CD4-positive, alpha-beta T cell (primary cell): ENCODE results near the gene SF3A2. TPM values are rescaled to one million over a fixed set of nuclear protein-coding genes. Genes with fewer than 3 reads are reported as not detected.

Experiments used
- ATAC-seq: fragments of 200-7000 bp; cut with Tn5 transposase; one replicate; pipeline ENCODE4 v1.10.0; 2022; ENCODE audit warnings: mild to moderate bottlenecking; ENCODE audit not compliant: poor library complexity
- CTCF ChIA-PET: fragments of 350-600 bp; sonication (Branson Sonifier 250); formaldehyde crosslinking; loops from one replicate; lab custom pipeline; 2021; ENCODE audit warnings: antibody characterized with exemption, inconsistent platforms; lab: Charles Lee
- POLR2A ChIA-PET: fragments of 350-600 bp; sonication (Branson Sonifier 250); formaldehyde crosslinking; loops from one replicate; lab custom pipeline; 2021; ENCODE audit warnings: antibody characterized with exemption, inconsistent platforms; lab: Charles Lee
- DNase-seq, 14 experiments: peaks; one replicate each; pipeline ENCODE4 v3.0.0-alpha.2; 2013 to 2020; ENCODE audit warnings: mixed read lengths in 2 of 14
- H3K27ac ChIP-seq, 2 donors: one replicate each; pipeline versions ENCODE4 v1.5.1 to v1.7.0; 2013; ENCODE audit warnings: low read length in 2 of 2, low read depth in 1 of 2, mild to moderate bottlenecking in 1 of 2
- H3K27me3 ChIP-seq, 2 experiments: 1 replicate in 1 of 2; 2 replicates in 1 of 2; pipeline versions ENCODE4 v1.6.1 to v1.7.0; 2013; ENCODE audit warnings: low read length in 2 of 2, control low read depth in 1 of 2, mild to moderate bottlenecking in 1 of 2, moderate library complexity in 1 of 2; ENCODE audit not compliant: insufficient read depth in 2 of 2, control insufficient read depth in 1 of 2
- H3K36me3 ChIP-seq: one replicate; pipeline ENCODE4 v1.6.1; 2013; ENCODE audit warnings: low read length, control low read depth; ENCODE audit not compliant: insufficient read depth
- H3K4me1 ChIP-seq: one replicate; pipeline ENCODE4 v1.6.1; 2013; ENCODE audit warnings: low read length, control low read depth; ENCODE audit not compliant: insufficient read depth
- H3K4me3 ChIP-seq: one replicate; pipeline ENCODE4 v1.5.1; 2013; ENCODE audit warnings: mild to moderate bottlenecking, low read length, moderate library complexity
- H3K9me3 ChIP-seq, 2 experiments: 1 replicate in 1 of 2; 2 replicates in 1 of 2; pipeline versions ENCODE4 v1.6.1 to v1.7.0; 2013; ENCODE audit warnings: low read length in 2 of 2, mild to moderate bottlenecking in 2 of 2, control low read depth in 1 of 2, moderate library complexity in 1 of 2; ENCODE audit not compliant: control insufficient read depth in 1 of 2, insufficient read depth in 1 of 2
- H3K27ac Mint-ChIP-seq: one replicate; pipeline ENCODE4 v1.8.0; 2020; ENCODE audit warnings: mixed read lengths
- H3K27me3 Mint-ChIP-seq: one replicate; pipeline ENCODE4 v1.8.0; 2021; ENCODE audit warnings: mixed read lengths
- H3K36me3 Mint-ChIP-seq: one replicate; pipeline ENCODE4 v1.8.0; 2021; ENCODE audit warnings: low read depth, mixed read lengths
- H3K4me1 Mint-ChIP-seq: one replicate; pipeline ENCODE4 v1.8.0; 2021; ENCODE audit warnings: low read depth, mixed read lengths
- H3K4me3 Mint-ChIP-seq: one replicate; pipeline ENCODE4 v1.8.0; 2020; ENCODE audit warnings: mild to moderate bottlenecking, mixed read lengths
- H3K9me3 Mint-ChIP-seq: one replicate; pipeline ENCODE4 v1.8.0; 2020; ENCODE audit warnings: mixed read lengths
- intact Hi-C, 2 experiments: fragments of 100-400 bp; cut with DNase I in 1 of 2; cut with micrococcal nuclease in 1 of 2; formaldehyde crosslinking; loops; one replicate each; pipeline versions ENCODE4 v1.15.1 to v1.9.0; 2023 to 2025; cut with DNase I, micrococcal nuclease
- total RNA-seq, 174 experiments: library from RNA in 2 of 174; stranded (reverse) in 2 of 174; gene quantifications; one replicate each; pipeline ENCODE4 v1.2.3 and lab custom pipeline; 2021 to 2026
- TF ChIP-seq, protein P1 (sequence below): fragments of 200-600 bp; IDR thresholded peaks from one replicate; pipeline ENCODE4 v1.8.0; 2022; ENCODE audit warnings: antibody characterized with exemption, mild to moderate bottlenecking

Gene SF3A2
- total RNA-seq, 2 experiments from 2014 or later: 186 to 194 TPM

- Mint-ChIP-seq H3K27me3 (no peaks in the 10 kb centered on the region), H3K36me3 (peaks cover 31% of the 10 kb centered on the region), H3K9me3 (no peaks in the 10 kb centered on the region), H3K27ac (no peak overlapping the region), H3K4me3 (no peak overlapping the region), H3K4me1 (no peaks in the 10 kb centered on the region)
- TF ChIP-seq, protein P1, sequence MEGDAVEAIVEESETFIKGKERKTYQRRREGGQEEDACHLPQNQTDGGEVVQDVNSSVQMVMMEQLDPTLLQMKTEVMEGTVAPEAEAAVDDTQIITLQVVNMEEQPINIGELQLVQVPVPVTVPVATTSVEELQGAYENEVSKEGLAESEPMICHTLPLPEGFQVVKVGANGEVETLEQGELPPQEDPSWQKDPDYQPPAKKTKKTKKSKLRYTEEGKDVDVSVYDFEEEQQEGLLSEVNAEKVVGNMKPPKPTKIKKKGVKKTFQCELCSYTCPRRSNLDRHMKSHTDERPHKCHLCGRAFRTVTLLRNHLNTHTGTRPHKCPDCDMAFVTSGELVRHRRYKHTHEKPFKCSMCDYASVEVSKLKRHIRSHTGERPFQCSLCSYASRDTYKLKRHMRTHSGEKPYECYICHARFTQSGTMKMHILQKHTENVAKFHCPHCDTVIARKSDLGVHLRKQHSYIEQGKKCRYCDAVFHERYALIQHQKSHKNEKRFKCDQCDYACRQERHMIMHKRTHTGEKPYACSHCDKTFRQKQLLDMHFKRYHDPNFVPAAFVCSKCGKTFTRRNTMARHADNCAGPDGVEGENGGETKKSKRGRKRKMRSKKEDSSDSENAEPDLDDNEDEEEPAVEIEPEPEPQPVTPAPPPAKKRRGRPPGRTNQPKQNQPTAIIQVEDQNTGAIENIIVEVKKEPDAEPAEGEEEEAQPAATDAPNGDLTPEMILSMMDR: no peak
- intact Hi-C loops: no loop called here
- ChIA-PET CTCF (no interaction called here), POLR2A (no interaction called here)
- Histone ChIP-seq H3K4me3 (no peak overlapping the region), H3K27me3 (no peaks in the 10 kb centered on the region), H3K27ac (no peak overlapping the region), H3K36me3 (peaks cover 72% of the 10 kb centered on the region), H3K4me1 (no peaks in the 10 kb centered on the region), H3K9me3 (no peaks in the 10 kb centered on the region)
- no peak for ATAC-seq
- no peak for DNase-seq
Measured at GRCh38 chr19:2192862-2193261, 43.8 kb upstream of the SF3A2 start.

GRCh38 chr19:2193807-2194206 lies 42.8 kb upstream of the SF3A2 start:
- Histone ChIP-seq H3K36me3 (peaks cover 67% of the 10 kb centered on the region), H3K27me3 (no peaks in the 10 kb centered on the region), H3K27ac (no peak overlapping the region), H3K9me3 (no peaks in the 10 kb centered on the region), H3K4me1 (no peaks in the 10 kb centered on the region), H3K4me3 (no peak overlapping the region)
- intact Hi-C loops: no loop called here
- H3K36me3 Mint-ChIP-seq: peaks cover 31% of the 10 kb centered on the region
- H3K9me3 Mint-ChIP-seq: no peaks in the 10 kb centered on the region
- TF ChIP-seq, protein P1: no peak
- H3K27me3 Mint-ChIP-seq: no peaks in the 10 kb centered on the region
- no peak overlapping the region for H3K27ac Mint-ChIP-seq
- H3K4me3 Mint-ChIP-seq: no peak overlapping the region
- DNase-seq (no peak), ATAC-seq (no peak)
- ChIA-PET POLR2A (no interaction called here), CTCF (no interaction called here)
- no peaks in the 10 kb centered on the region for H3K4me1 Mint-ChIP-seq

GRCh38 chr19:2194513-2195078 lies 42.0 kb upstream of the SF3A2 start:
- DNase-seq (no peak), ATAC-seq (no peak)
- no peaks in the 10 kb centered on the region for H3K4me1 ChIP-seq
- H3K9me3 ChIP-seq: no peaks in the 10 kb centered on the region
- no peak overlapping the region for H3K27ac ChIP-seq
- Mint-ChIP-seq H3K4me1 (no peaks in the 10 kb centered on the region), H3K4me3 (no peak overlapping the region), H3K27ac (no peak overlapping the region), H3K36me3 (peaks cover 31% of the 10 kb centered on the region), H3K9me3 (no peaks in the 10 kb centered on the region), H3K27me3 (no peaks in the 10 kb centered on the region)
- no peak overlapping the region for H3K4me3 ChIP-seq
- H3K36me3 ChIP-seq: peaks cover 60% of the 10 kb centered on the region
- TF ChIP-seq, protein P1: no peak
- ChIA-PET POLR2A (no interaction called here), CTCF (no interaction called here)
- intact Hi-C loops: no loop called here
- H3K27me3 ChIP-seq: no peaks in the 10 kb centered on the region
